GM21381 (cell line): ENCODE data around the gene CRYZL1.
A peak's percentile ranks its signal among the peaks of the same experiment; 100 is the strongest.

Experiments used
- ATAC-seq: cut with Tn5 transposase; IDR thresholded peaks from one replicate; pipeline ENCODE4 v1.9.1; 2021; ENCODE audit warnings: mild to moderate bottlenecking, moderate library complexity; ENCODE audit not compliant: unreplicated experiment

Gene CRYZL1

DNA sequence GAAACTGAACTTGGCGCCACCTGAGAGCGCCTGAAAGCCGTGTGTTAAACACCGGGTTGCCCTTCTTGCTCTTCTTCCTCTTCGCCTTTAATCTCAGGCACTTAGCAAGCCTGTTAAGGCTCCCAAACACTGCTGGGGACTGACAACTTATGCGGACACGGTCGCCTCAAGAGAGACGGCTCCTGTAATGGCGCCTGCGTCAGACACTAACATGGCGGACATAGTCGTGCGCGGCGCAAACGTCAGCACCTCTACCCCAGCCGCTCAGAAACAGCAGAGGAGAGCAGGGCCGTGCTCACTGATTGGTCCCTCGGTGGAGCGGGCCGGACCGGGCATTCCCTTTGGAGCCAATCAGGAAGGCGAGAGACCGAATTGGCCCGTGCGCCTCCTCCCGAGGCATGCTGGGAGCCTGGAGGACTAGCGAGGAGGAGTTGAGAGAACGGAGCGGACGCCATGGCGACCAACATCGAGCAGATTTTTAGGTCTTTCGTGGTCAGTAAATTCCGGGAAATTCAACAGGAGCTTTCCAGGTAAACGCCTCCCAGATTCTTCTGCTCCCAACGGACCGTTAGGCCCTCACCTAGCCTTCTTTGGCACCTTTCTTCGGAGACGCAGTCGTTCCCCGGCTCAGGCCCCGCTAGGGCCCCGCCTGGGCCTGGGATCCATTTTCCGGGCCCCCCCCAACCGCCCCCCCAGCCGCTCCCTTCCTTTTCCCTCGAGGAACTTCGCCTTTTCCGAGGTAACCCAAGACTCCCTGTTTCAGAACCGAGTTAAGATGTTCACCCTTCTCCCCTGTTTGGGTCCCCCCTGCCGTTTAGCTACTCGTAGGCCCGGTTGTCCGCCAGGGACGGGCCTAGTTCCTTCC lies 98.7 kb downstream of the CRYZL1 start, which contains the start of gene SON:
SON (plus strand) TSS at position 399 of the 865 bp plus-strand sequence; CDS start at position 454, 55 bp downstream.
- ATAC-seq = peak; percentile 90

GRCh38 chr21:33541756-33542639 lies 99.5 kb downstream of the CRYZL1 start, which contains the start of gene GART:
Gene GART (minus strand): TSS chr21:33542117. CDS start chr21:33539315, 2,802 bp downstream.
- ATAC-seq = peak; percentile 50

- ATAC-seq = no peak
Measured at GRCh38 chr21:33541105-33541711, 100.3 kb downstream of the CRYZL1 start.

DNA sequence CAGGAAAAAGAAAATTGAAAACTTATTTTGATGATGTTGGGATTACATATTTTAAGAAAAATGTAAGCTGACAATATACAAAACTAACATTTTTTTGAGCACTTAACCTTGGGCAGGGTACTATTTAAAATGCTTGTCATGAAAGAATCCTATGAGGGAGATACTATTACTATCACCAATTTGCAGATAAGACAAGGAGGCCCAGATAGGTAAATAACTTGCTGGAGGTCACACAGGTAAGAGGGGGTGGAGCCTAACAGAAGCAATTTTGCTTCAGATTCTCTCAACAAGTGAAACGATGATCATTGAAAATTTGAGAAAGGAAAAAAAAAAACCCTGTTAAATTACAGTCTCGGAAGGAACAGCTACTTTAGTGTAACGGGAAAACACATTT lies 100.8 kb downstream of the CRYZL1 start:
- ATAC-seq = no peak

GRCh38 chr21:33539616-33540015 lies 101.9 kb downstream of the CRYZL1 start:
- no peak for ATAC-seq
